C4-2B (cell line): Measurements from ENCODE around the gene A1CF.

Experiments used
- ZFX ChIP-seq: fragments of 450-650 bp; IDR thresholded peaks from 2 replicates; pipeline ENCODE4 v1.6.1; 2017
- TF ChIP-seq, protein P1 (sequence below): fragments of 450-650 bp; conservative IDR thresholded peaks from 2 replicates; pipeline ENCODE4 v1.5.1; 2017; ENCODE audit warnings: mild to moderate bottlenecking

DNA sequence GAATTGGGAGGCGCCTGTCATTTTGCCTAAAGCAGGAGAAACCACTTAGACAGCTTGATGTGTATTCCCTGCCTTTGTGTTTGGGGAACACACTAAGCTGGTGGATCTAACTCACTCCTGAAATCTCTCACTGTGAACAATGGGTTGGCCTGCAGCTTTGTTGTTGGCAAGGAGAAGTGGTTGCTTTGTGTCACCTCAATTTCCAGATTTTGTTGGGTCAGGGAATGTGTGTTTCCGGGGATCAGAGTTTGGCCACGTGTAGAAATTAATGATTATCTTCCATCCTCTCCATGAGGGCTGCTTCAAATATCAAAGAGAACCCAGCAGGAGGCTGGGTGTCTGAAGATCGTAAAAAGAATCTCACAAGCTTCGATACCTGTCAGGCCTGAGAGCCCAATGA is 27.8 kb downstream of the A1CF start:
- TF ChIP-seq, protein P1, sequence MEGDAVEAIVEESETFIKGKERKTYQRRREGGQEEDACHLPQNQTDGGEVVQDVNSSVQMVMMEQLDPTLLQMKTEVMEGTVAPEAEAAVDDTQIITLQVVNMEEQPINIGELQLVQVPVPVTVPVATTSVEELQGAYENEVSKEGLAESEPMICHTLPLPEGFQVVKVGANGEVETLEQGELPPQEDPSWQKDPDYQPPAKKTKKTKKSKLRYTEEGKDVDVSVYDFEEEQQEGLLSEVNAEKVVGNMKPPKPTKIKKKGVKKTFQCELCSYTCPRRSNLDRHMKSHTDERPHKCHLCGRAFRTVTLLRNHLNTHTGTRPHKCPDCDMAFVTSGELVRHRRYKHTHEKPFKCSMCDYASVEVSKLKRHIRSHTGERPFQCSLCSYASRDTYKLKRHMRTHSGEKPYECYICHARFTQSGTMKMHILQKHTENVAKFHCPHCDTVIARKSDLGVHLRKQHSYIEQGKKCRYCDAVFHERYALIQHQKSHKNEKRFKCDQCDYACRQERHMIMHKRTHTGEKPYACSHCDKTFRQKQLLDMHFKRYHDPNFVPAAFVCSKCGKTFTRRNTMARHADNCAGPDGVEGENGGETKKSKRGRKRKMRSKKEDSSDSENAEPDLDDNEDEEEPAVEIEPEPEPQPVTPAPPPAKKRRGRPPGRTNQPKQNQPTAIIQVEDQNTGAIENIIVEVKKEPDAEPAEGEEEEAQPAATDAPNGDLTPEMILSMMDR: no peak
- no peak for TF ChIP-seq ZFX
